Mammary epithelial cell (primary cell): ENCODE measurements around the gene ATP5ME.
"Not testable (repeated sequence)": the region's sequence is repeated elsewhere in the genome, so short reads cannot be mapped to it uniquely, and the experiment has no call there.

ENCODE experiments used
- EZH2 ChIP-seq: IDR thresholded peaks from 2 replicates; pipeline ENCODE4 v1.6.1; 2012; ENCODE audit warnings: low read length, inconsistent platforms, borderline replicate concordance
- TF ChIP-seq, protein P1 (sequence below), 2 donors: IDR thresholded peaks in 1 of 2; conservative IDR thresholded peaks in 1 of 2; 2 replicates each; pipeline ENCODE4 v1.5.1; 2011 to 2012; ENCODE audit warnings: inconsistent platforms in 2 of 2, low read length in 2 of 2, mild to moderate bottlenecking in 2 of 2, control low read depth in 1 of 2, low read depth in 1 of 2; ENCODE audit not compliant: insufficient read depth in 1 of 2; ENCODE audit errors: extremely low read depth in 1 of 2

DNA sequence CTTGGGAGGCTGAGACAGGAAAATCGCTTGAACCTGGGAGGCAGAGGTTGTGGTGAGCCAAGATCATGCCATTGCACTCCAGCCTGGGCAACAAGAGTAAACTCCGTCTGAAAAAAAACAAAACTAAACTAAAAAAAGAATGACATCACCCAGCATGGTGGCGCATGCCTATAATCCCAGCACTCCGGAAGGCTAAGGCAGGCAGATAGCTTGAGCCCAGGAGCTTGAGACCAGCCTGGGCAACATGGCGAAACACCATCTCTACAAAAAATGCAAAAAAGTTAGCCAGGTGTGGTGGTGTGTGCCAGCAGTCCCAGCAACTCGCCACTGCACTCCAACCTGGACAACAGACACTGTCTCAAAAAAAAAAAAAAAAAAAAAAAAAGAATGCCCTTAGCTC, 31.7 kb downstream of the ATP5ME start:
- TF ChIP-seq EZH2: not testable (repeated sequence)
- TF ChIP-seq, protein P1, sequence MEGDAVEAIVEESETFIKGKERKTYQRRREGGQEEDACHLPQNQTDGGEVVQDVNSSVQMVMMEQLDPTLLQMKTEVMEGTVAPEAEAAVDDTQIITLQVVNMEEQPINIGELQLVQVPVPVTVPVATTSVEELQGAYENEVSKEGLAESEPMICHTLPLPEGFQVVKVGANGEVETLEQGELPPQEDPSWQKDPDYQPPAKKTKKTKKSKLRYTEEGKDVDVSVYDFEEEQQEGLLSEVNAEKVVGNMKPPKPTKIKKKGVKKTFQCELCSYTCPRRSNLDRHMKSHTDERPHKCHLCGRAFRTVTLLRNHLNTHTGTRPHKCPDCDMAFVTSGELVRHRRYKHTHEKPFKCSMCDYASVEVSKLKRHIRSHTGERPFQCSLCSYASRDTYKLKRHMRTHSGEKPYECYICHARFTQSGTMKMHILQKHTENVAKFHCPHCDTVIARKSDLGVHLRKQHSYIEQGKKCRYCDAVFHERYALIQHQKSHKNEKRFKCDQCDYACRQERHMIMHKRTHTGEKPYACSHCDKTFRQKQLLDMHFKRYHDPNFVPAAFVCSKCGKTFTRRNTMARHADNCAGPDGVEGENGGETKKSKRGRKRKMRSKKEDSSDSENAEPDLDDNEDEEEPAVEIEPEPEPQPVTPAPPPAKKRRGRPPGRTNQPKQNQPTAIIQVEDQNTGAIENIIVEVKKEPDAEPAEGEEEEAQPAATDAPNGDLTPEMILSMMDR (conservative IDR thresholded peaks at IDR 0.05 in 1 of 2, IDR thresholded peaks at IDR 0.05 in 1 of 2; ENCODE audit: extremely low read depth in 1 of 2, insufficient read depth in 1 of 2, low read depth in 1 of 2, low read length in 2 of 2): not testable (repeated sequence)
